Fibroblast of skin of left biceps (primary cell): ENCODE measurements around the gene DAP3.
"Not testable (repeated sequence)": the region's sequence is repeated elsewhere in the genome, so short reads cannot be mapped to it uniquely, and the experiment has no call there.

Source experiments
- DNase-seq, 2 experiments: peaks; one replicate each; pipeline ENCODE4 v3.0.0-alpha.2; 2013; ENCODE audit warnings: low read depth in 2 of 2

The DAP3 gene

DNA sequence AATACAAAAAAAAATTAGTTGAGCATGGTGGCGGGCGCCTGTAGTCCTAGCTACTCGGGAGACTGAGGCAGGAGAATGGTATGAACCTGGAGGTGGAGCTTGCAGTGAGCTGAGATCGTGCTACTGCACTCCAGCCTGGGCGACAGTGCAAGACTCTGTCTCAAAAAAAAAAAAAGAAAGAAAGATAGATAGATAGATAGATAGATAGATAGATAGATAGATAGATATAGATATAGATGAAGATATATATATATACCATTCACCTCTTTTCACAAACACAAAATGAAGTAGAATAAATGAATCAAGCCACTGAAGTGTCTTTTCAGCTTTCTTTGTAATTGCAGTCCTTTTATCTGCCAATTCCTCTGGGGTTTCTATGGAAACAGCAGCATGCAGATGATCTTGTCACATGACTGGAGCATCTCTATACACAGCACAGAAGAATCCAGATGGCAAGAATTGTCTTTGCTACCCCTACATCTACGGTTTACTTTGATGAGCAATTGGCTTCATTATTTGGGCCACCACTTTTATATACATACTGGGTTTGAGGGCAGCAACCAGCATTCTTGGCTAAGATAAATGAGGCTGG lies 29.7 kb downstream of the DAP3 start:
- DNase-seq, result not testable (repeated sequence)

GRCh38 chr1:155719703-155720102 lies 30.8 kb downstream of the DAP3 start:
- no peak for DNase-seq

DNA sequence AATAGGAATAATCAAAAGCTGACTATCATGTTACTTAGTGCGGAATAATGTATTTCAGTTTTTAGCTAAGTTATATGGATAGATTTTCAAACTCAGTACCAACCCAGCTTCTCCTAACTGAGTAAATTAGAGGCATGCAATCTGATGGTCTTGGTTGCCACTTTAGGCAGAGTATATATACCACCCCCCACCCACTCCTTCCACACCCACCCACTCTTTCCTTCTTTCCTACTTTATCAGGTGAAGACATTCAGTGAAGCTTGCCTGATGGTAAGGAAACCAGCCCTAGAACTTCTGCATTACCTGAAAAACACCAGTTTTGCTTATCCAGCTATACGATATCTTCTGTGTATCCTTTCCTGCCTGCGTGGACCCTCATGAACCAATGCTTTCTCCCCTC lies 36.3 kb downstream of the DAP3 start:
- DNase-seq, result no peak

GRCh38 chr1:155729031-155729898 lies 40.4 kb downstream of the DAP3 start:
- peak; percentile 27 to 30 for DNase-seq

- DNase-seq, result no peak
These were observed 52.1 kb downstream of the DAP3 start for GRCh38 chr1:155740995-155741394.

DNA sequence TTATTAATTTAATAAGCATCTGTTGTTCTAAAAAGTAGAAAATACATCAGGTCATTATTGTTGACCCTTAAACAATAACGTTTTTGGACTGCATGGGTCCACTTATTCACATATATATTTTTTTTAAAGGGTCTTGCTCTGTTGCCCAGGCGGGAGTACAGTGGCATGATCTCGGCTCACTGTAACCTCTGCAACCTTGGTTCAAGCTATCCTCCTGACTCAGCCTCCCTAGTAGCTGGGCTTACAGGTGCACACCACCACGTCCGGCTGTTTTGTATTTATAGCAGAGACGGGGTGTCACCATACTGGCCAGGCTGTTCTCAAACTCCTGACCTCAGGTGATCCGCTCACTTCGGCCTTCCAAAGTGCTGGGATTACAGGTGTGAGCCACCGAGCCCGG lies 53.0 kb downstream of the DAP3 start:
- no peak for DNase-seq

DNA sequence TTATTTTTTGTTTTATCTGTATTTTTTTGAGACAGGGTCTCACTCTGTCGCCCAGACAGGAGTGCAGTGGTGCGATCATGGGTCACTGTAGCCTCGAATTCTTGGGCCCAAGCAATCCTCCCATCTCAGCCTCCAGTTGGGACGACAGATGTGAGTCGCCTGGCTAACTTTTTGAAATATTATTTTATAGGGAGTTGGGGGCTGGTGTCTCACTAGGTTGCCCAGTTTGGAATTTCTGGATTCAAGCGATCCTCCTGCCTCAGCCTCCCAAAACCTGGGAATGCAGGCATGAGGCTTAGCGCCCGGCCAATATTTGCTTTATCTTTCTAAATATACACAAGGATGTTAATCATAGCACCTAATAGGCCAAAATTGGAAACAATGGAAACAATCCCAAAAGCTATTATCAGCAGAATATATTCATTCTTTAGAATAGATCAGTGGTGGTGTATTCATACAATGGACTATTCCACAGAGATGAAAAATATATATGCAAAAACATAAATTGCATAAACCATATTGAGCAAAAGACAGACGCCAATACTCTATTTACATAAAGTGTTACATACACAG lies 55.9 kb downstream of the DAP3 start:
- no peak for DNase-seq

DNA sequence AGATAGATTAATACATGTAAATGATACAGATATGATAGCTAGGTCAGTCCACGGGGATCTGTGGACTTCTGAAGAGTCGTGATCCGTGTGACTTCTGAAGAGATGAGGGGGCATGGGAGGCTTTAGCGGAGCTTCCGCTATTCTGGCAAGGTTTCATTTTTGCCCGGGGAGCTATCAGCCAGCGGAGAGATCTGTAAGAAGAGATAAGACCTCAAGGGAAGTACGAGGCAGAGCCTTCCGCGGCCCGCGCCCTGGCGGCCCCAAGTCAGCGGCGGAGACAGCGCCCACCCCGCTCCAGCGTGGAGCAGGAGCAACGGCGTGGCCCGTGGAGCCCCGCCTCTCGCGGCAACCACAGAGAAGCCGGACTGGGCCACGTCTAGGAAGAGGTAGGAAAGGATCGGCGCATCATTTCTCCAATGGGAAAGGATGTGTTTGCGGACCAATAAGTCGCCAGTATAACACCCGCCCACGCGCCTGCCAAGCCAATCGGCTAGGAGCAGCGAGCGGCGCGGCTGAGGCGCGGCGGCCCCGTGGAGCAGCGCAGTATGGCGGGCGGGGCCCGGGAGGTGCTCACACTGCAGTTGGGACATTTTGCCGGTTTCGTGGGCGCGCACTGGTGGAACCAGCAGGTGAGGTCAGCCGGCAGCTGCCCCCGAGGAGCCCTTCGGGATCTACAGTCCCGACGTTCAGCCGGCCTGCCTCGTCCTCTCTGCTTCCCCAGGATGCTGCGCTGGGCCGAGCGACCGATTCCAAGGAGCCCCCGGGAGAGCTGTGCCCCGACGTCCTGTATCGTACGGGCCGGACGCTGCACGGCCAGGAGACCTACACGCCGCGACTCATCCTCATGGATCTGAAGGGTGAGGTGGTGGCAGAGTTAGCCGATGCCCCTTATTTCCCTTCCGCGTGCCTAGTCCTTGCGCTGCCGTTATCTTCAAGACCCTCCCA lies 56.7 kb downstream of the DAP3 start:
- DNase-seq, result peak; percentile 94

DNA sequence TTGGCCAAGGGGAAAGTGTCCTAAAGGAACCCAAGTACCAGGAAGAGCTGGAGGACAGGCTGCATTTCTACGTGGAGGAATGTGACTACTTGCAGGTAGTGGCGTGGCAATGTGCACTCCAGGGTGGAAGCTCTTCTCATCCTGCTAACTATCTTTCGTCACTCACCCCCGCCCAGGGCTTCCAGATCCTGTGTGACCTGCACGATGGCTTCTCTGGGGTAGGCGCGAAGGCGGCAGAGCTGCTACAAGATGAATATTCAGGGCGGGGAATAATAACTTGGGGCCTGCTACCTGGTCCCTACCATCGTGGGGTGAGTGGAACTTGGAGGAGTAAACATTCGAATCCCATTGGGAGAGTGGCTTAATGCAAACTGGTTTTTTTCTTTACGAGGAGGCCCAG lies 58.7 kb downstream of the DAP3 start:
- not testable (repeated sequence) for DNase-seq

GRCh38 chr1:155748141-155748540 lies 59.2 kb downstream of the DAP3 start:
- DNase-seq, result not testable (repeated sequence)

GRCh38 chr1:155759017-155759416 lies 70.1 kb downstream of the DAP3 start:
- not testable (repeated sequence) for DNase-seq

DNA sequence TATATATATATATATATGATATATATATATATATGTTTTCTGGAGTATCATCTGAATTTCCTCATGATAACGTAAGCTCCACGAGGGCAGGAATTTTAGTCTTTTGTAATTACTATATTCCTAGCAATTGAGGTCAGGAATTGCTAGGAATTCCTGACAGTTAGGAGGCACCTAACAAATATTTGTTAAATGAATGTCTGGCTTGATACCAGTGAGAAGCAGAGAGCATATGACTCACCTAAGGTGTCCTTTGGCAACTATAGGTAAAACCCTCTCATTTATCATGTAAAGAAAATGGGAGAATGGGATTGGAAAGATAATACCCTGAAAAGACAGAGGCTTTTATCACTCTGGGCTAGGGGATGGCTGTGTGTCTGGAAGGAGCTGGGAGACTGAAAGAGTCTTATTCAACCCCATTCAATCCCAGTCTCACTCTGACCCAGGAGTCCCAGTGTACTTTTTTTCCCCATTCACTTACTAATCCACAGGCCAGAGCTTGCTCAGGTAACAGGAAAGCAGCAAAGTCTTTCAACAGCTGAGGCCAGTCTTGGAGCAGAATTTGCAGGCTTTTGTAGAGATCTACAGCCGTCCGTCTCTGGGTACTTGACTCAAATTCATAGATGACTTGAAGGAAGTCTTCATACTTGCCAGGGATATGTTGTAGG lies 71.2 kb downstream of the DAP3 start:
- no peak for DNase-seq

GRCh38 chr1:155760751-155761475 lies 72.0 kb downstream of the DAP3 start:
- DNase-seq, result no peak

DNA sequence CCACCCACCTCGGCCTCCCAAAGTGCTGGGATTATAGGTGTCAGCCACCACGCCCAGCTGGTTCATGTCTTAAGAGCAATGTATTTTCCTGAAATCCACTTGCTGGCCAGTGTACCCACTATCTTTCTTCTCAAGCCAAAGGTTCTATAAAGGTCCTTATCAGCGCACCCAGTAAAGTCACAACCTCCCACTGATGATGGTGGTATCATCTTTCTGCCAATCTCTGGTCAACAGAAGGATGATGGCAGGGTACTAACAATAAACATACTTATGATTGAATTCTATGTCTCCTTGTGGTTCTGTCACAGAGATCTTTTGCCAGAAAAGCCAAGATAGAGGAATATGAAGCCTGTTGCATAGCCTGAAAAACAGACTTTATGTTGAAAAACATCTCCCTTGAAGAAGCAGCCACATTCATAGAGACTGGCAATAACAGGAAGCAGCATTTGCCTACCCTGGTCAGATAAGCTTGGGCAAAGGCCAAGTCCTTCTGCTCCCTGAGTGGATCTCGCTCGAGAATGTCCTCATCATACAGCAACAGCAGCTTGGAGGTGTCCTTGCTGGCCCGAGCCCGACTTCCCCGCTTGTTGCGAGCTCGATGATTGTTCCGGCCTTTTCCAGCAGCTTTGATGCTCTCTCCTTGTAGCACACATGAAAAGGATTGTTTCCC lies 73.0 kb downstream of the DAP3 start:
- no peak for DNase-seq

- DNase-seq, result peak; percentile 52 to 64
These were observed 74.4 kb downstream of the DAP3 start for GRCh38 chr1:155763090-155763815.

- DNase-seq, result not testable (repeated sequence)
These were observed 75.1 kb downstream of the DAP3 start for GRCh38 chr1:155763989-155764388.

- DNase-seq, result not testable (repeated sequence)
These were observed 78.6 kb downstream of the DAP3 start for GRCh38 chr1:155767399-155767989.

GRCh38 chr1:155769257-155769656 lies 80.4 kb downstream of the DAP3 start:
- no peak for DNase-seq

DNA sequence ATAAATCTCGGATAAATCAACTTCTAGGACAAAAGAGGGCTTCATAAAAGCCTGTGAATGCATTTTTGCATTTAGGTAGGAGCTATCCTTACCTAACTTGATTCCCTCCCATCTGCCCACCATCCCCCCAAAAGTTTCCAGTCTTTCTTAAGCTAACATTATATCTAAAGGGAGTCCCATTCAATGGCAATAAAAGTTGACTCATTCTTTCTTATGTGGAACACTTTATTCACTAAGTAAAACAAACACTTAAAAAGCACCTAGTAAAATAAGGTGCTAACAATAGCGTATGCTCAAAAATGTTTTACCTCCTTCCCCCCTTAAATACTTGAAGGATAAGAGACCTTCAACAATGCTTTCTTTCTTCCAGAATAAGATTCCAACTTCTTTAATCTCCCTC lies 84.3 kb downstream of the DAP3 start:
- no peak for DNase-seq
